Kidney capillary endothelial cell (primary cell): ENCODE results near the gene SLC10A7.

Source experiments
- DNase-seq: peaks from one replicate; pipeline ENCODE4 v3.0.0-alpha.2; 2018; ENCODE audit warnings: low spot score

The SLC10A7 gene

GRCh38 chr4:146521541-146522097, at the start of gene SLC10A7:
TSS of gene SLC10A7 (minus strand) at chr4:146521940. CDS start at chr4:146521717, 223 bp downstream.
- peak; percentile 60 for DNase-seq

- DNase-seq: peak; percentile 7
Observed at GRCh38 chr4:146567396-146567795, 45.7 kb upstream of the SLC10A7 start.

DNA sequence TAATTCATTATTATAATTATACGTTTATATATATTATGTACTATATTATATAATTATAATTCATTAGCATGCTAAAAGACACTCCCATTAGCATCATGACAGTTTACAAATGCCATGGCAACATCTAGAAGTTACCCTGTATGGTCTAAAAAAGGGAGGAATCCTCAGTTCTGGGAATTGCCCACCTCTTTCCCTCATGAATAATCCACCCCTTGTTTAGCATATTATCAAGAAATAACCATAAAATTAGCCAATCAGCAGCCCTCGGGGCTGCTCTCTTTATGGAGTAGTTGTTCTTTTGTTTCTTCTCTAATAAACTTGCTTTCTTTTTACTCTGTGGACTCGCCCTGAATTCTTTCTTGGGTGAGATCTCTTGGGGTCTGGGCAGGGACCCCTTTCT, 42.8 kb upstream of the SLC10A7 start:
- DNase-seq: no peak

GRCh38 chr4:146550161-146550560, 28.4 kb upstream of the SLC10A7 start:
- no peak for DNase-seq

DNA sequence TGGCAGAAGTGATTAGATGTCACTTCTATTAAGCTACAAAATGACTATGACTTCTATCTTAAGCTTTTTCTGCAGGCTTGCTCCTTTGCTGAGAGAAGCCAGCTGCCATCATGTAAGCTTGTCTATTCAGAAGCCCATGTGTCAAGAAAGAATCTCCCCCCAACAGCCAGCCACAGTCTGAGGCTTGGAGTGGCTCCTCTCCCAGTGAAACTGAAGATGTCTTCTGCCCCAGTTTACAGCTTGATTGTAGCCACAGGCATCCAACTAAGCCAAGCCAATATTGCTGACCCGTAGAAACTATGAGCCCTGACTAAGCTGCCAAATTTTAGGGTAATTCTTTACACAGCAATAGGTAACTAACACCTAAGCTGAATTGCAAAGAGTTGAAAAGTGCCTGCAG, 26.7 kb upstream of the SLC10A7 start:
- no peak for DNase-seq

DNA sequence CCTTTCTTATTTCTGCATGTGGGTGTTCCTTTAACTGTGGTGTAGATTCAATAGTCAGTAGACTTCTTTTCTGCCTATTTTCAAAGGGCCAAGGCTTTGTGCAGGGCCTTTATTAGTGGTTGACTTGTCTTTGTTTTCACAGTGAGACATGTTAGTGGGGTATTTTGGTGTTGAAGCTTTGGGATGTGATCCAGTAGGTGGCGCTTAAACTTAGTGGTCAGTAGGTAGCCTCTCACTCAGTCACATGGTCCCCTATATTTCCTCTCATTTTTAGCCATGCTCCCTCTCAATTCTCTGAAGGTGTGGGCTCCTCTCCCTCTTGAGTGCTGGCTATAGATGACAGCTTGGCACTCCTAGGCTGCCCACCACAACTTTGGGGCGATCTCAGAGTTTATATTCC, 23.4 kb upstream of the SLC10A7 start:
- peak; percentile 11 for DNase-seq

- DNase-seq: no peak
Observed at GRCh38 chr4:146534178-146534577, 12.4 kb upstream of the SLC10A7 start.

DNA sequence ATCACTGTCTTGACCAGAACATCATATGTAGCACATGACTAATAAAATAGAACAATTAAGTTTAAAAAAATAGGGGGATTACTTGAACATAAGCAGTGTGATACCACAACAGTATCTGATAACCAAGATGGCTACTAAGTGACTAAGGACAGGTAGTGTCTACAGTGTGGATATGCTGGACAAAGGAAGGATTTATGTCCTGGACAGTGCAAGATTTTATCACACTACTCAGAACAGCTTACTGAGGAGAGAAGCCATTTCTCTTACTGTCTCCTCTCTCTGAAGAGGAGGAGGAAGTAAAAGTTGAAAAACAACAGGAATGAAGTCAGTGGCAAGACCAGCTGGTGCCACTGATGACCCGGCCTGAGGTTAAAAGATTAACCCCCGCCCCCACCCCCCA, 4.0 kb upstream of the SLC10A7 start:
- no peak for DNase-seq

- no peak for DNase-seq
Observed at GRCh38 chr4:146524663-146525062, 2.9 kb upstream of the SLC10A7 start.

DNA sequence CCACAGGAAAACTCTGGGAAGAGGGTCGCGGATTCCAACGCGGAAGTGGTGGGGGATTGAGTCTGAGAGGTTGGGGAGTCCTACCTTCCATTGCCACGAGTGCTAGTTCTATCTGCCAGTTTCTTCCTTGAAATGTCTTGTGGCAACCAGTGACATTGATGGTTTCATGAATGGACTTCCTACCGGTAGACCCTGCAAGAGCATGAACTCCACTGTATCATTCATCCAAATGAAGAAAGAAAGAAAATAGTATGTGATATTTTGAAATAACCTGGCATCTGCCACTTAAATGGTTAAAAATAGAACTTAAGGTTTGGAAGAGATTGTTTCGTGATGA, 1.1 kb upstream of the SLC10A7 start:
- peak; percentile 4 for DNase-seq

DNA sequence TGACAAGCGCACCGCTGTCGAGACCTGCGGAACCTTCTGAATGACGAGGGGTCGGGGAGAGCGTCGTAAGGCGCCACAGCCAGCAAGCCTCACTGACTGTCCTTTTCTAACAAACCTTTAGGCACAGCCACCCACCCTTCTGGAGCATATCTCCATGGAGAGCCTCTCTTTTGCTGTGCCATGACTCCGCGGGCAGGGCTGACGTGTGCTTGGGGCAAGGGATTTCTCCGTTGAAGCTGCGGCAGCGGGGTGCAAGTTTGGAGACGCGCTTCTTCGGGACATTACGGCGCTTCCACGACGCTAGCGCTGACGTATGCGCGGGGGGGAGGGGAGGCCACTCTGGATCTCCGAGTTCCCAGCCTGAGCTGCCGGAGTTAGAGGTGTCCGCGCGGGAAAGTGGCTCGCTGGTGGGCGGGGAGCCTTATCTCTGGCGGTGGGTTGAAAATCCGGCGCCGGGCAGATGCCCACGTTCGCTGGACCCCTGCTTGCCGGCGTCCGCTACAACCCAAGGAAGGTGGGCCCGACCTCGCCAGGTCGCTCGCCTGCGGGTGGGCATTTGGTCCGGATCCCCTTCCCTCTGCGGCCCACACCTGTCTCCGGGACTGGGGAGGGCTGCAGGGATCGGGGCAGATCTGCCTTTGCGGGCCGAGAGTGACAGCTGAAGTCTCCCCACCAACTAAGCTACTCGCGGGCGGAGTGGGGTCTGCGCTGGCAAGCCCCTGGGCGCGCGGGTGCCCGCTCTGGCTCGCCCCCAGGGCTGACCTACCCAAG, 543 bp upstream of the SLC10A7 start:
- peak; percentile 71 for DNase-seq

- peak; percentile 44 for DNase-seq
Observed at GRCh38 chr4:146520896-146521540, 722 bp downstream of the SLC10A7 start.

DNA sequence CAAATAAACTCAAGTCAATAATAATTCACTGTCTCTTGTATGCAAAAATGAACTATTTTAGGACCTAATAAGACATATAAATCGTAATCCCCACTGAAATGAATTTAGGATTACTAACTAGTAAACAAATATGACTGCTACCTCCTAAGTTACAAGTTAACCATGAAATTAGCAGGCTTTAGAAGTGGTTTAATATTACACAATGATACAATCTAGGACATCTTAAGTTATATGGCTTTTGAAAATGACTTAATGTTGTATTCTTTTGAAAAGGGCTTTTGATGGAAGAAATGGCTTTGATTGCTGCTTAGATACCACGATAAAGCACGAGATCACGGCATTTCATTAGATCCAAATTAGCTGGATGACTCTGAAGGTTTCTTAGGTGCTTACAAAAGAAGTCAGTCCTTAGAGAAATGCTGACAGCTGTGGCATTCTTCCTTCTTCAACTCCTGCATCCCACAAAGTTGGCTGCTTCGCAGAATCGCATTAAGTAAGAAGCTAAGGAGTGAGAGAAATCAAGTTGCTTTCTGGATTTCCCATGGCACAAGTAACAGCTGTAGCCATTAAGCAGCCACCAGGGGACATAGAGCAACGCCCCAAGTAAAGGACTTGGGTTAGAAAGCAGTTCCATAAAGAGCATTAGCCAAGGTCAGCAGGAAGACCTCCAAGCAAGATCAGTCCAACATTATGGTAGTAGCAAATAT, 6.9 kb downstream of the SLC10A7 start:
- no peak for DNase-seq

DNA sequence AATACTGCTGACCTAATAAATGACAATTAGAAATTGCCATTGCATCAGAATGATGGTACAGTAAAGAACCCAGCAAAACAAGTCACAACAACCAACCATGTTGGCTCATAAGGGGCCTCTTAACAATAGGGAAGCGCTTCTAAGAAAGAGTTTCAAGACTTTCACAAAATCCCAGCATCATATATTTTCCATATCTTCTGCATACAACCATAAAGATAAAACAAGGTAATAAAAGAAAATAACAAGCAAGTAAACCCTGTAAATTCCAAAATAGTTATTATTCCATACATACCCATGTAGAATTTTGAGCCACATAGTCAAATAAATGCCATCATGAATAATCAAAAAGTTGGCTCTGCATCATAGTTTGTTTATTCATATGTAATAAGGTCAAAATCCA, 8.2 kb downstream of the SLC10A7 start:
- no peak for DNase-seq

DNA sequence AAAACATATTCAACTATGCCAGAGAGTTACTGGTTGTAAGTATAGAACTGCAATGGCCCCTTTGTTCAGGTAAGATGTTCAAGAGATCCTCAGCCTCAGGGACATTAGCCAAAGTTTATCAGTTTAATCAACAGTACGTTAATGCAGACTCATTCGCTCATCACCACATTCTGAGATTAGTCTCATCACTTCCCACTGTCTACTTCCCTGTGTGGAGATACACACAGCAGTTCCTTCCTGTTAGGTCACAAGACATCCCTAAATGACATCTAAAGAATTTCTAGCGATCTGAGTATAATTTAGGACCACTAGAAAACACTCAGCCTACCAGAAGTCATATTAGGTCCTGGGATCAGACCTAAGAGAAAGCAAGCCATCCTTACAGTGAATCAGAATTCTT, 10.4 kb downstream of the SLC10A7 start:
- DNase-seq: no peak

GRCh38 chr4:146510942-146511341, 10.8 kb downstream of the SLC10A7 start:
- DNase-seq: no peak

DNA sequence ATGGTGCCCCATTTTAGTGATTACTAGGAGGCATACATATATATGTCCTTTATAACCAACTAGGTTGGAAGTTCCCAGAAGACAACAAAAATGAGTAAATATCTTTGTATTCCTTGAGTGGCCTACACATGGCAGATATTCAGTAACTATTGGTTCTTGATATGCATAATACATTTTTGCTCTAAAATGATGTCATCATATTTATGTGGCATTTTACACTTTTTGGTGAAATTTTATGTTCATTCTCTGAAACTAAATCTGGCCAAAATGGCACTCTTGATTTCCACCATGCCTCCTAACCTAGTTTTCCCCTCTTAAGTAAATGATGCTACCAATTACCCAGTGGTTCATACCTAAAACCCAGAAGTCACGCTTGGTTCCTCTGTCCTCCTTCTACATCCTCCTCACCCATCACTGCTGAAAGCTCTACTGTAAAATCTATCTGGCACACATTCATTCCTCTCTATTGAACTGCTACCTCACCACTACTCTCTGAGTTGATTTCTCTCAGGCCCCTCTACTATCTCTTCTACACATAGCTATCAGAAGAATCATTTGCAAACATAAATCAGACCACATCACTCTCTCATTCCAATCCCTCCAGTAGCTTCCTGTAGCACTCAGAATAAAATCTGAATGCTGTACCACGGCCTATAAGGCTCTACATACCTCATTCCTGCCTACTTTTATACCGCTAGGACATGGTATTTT, 13.4 kb downstream of the SLC10A7 start:
- no peak for DNase-seq

- no peak for DNase-seq
Observed at GRCh38 chr4:146507632-146508031, 14.1 kb downstream of the SLC10A7 start.

GRCh38 chr4:146506272-146506671, 15.5 kb downstream of the SLC10A7 start:
- no peak for DNase-seq

DNA sequence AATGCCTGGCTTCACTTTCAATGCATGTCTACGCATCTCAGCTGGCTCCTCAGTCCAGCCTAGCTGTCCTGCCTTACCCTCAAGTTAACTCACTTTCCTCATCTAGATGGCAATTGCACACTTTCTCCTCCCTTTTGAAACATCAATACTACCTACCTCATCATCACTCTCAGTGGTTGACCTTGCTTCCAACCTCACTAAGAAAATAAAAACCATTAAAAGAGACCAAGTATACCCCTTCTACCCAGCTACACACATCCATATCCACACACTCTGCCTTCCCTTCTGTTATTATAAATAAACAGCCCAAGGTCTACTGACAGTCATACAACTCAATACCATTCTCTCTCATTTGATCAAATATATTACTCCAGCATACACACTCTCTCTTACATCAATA, 21.5 kb downstream of the SLC10A7 start:
- DNase-seq: no peak

GRCh38 chr4:146498291-146498690, 23.4 kb downstream of the SLC10A7 start:
- DNase-seq: no peak

GRCh38 chr4:146495269-146495668, 26.5 kb downstream of the SLC10A7 start:
- DNase-seq: no peak
